ENCODE results near the gene SP8.

Gene SP8

GRCh38 chr7:20742913-20743312 is 43.8 kb downstream of the SP8 start:
- Histone ChIP-seq H3K79me2 (ENCODE audit: insufficient read depth, low read depth) (no peaks in the 10 kb centered on the region), H3K4me3 (IDR thresholded peaks at IDR 0.05; ENCODE audit: insufficient read depth, low read depth, low read length) (no peak overlapping the region), H4K20me1 (ENCODE audit: insufficient read depth) (no peaks in the 10 kb centered on the region), H3K4me2 (no peak overlapping the region), H3K4me1 (ENCODE audit: low read depth, poor library complexity, severe bottlenecking) (peaks cover 9% of the 10 kb centered on the region), H3K9ac (no peak overlapping the region), H2AFZ (ENCODE audit: low read depth) (no peak overlapping the region), H3K27ac (no peak overlapping the region), H3K36me3 (ENCODE audit: insufficient read depth) (no peaks in the 10 kb centered on the region), H3K27me3 (ENCODE audit: insufficient read depth, low read depth) (no peaks in the 10 kb centered on the region)
- TF ChIP-seq CTCF (conservative IDR thresholded peaks at IDR 0.05; ENCODE audit: low read depth, low read length), result no peak

DNA sequence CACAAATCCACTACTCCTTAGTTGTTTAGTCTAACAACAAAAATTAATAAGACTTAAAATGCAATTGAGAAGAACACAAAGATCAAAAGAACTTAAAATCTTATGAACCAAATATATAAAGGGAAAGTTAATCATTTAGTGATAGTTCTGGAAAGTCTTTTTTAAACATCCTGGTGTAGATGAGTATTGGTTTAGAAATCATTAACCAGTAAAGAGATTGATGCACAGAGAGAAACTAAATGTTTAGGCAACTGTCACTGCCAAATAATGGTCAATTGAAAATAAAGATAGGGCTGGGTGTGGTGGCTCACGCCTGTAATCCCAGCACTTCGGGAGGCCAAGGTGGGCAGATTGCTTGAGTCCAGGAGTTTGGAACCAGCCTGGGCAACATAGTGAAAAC is 44.9 kb downstream of the SP8 start:
- Histone ChIP-seq H3K36me3 (ENCODE audit: insufficient read depth) (no peaks in the 10 kb centered on the region), H2AFZ (ENCODE audit: low read depth) (no peak overlapping the region), H3K27ac (no peak overlapping the region), H3K4me1 (ENCODE audit: low read depth, poor library complexity, severe bottlenecking) (peaks cover 20% of the 10 kb centered on the region), H3K79me2 (ENCODE audit: insufficient read depth, low read depth) (no peaks in the 10 kb centered on the region), H3K4me2 (no peak overlapping the region), H4K20me1 (ENCODE audit: insufficient read depth) (no peaks in the 10 kb centered on the region), H3K9ac (no peak overlapping the region), H3K4me3 (IDR thresholded peaks at IDR 0.05; ENCODE audit: insufficient read depth, low read depth, low read length) (no peak overlapping the region), H3K27me3 (ENCODE audit: insufficient read depth, low read depth) (no peaks in the 10 kb centered on the region)
- TF ChIP-seq CTCF (conservative IDR thresholded peaks at IDR 0.05; ENCODE audit: low read depth, low read length), result no peak

DNA sequence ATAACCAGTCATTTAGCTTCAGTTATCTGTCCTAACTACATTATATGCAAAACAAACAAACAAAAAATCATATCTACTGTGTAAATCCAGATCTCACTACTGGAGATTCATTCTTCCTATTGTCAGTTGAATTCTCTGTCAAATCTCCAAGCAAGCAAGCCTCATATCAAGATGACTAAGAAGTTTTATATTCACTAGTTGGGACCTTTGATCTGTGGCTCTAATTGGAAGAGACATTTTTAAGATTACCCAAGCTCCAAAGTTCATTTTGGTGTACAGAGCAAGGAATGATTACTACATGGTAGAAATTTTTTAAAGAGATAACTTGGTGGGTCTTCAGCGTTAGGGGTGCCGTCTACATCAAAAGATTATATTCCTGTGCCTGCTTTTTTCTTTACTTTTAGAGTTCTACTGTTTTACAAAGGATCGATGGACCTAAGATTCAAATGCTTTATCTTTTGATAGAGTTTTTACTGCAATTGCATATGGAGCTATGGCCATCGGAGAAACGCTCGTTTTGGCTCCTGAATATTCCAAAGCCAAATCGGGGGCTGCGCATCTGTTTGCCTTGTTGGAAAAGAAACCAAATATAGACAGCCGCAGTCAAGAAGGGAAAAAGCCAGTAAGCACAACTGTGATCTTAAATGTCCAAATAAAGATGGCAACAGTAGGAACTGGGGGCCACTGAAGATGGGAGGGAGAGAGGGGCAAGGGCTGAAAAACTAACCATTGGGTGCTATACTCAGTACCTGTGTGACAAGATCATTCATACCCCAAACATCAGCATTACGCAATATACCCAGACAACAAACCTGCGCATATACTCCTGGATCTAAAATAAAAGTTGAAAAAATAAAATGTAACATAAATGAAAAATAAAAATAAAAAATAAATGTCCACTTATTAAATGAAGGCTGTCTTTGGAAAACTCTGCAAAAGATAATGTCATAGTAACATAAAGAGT is 47.9 kb downstream of the SP8 start:
- Histone ChIP-seq H3K4me2 (peak overlapping the region; percentile 58), H3K79me2 (ENCODE audit: insufficient read depth, low read depth) (no peaks in the 10 kb centered on the region), H2AFZ (ENCODE audit: low read depth) (peak overlapping the region; percentile 80), H3K4me1 (ENCODE audit: low read depth, poor library complexity, severe bottlenecking) (peaks cover 23% of the 10 kb centered on the region), H4K20me1 (ENCODE audit: insufficient read depth) (no peaks in the 10 kb centered on the region), H3K27me3 (ENCODE audit: insufficient read depth, low read depth) (no peaks in the 10 kb centered on the region), H3K36me3 (ENCODE audit: insufficient read depth) (no peaks in the 10 kb centered on the region), H3K4me3 (IDR thresholded peaks at IDR 0.05; ENCODE audit: insufficient read depth, low read depth, low read length) (no peak overlapping the region), H3K27ac (peak overlapping the region; percentile 72), H3K9ac (peak overlapping the region; percentile 48)
- TF ChIP-seq CTCF (conservative IDR thresholded peaks at IDR 0.05; ENCODE audit: low read depth, low read length), result no peak

DNA sequence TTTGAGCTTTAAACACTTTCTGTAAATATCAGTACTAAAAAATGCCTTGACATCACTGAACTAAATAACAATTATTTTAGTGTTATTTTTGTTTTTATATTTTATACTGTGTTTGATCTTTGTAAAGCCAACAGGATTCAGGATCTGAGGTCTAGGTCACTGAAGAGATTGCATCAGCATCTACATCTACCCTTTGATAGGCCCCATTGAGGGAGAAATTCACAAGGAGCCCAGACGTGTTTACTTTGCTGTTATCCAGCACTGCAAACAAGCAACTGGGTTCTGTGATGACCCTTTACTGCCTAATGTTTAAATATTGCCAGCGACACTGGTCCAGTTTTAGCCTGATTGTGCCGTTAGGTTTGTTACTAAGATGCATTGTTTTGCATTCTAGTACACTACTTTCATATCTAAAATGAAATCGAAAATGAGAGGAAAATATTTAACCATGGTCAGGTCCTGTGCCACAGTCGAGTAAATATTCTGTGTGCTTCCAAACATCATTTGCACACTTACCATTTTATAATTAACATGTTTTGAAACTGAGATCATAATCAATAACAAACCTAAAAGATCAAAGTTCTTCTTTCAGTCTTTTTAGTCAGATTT is 48.7 kb downstream of the SP8 start:
- Histone ChIP-seq H3K4me3 (IDR thresholded peaks at IDR 0.05; ENCODE audit: insufficient read depth, low read depth, low read length) (no peak overlapping the region), H3K27ac (peak overlapping the region; percentile 72), H4K20me1 (ENCODE audit: insufficient read depth) (no peaks in the 10 kb centered on the region), H3K4me2 (peak overlapping the region; percentile 58), H3K4me1 (ENCODE audit: low read depth, poor library complexity, severe bottlenecking) (peaks cover 23% of the 10 kb centered on the region), H3K27me3 (ENCODE audit: insufficient read depth, low read depth) (no peaks in the 10 kb centered on the region), H3K79me2 (ENCODE audit: insufficient read depth, low read depth) (no peaks in the 10 kb centered on the region), H3K36me3 (ENCODE audit: insufficient read depth) (no peaks in the 10 kb centered on the region), H3K9ac (peak overlapping the region; percentile 48), H2AFZ (ENCODE audit: low read depth) (peak overlapping the region; percentile 80)
- no peak for TF ChIP-seq CTCF (conservative IDR thresholded peaks at IDR 0.05; ENCODE audit: low read depth, low read length)

Measured in KMS-11 (cell line).